Ishikawa (cell line): Measurements from ENCODE around the gene PEX3.

Experiments
- CREB1 ChIP-seq: IDR thresholded peaks from 2 replicates; pipeline ENCODE4 v1.6.1; 2012; ENCODE audit warnings: low read depth
- EP300 ChIP-seq: IDR thresholded peaks from 2 replicates; pipeline ENCODE4 v1.6.1; 2012; ENCODE audit warnings: borderline replicate concordance
- MAX ChIP-seq: IDR thresholded peaks from 2 replicates; pipeline ENCODE4 v1.6.1; 2012
- NFIC ChIP-seq: IDR thresholded peaks from 2 replicates; pipeline ENCODE4 v1.6.1; 2012
- RAD21 ChIP-seq: IDR thresholded peaks from 2 replicates; pipeline ENCODE4 v1.6.1; 2012; ENCODE audit warnings: low read depth
- REST ChIP-seq: IDR thresholded peaks from 2 replicates; pipeline ENCODE4 v1.6.1; 2012; ENCODE audit warnings: low read depth, mild to moderate bottlenecking
- TAF1 ChIP-seq: IDR thresholded peaks from 2 replicates; pipeline ENCODE4 v1.6.1; 2012; ENCODE audit warnings: low read depth, mild to moderate bottlenecking
- USF1 ChIP-seq: IDR thresholded peaks from 2 replicates; pipeline ENCODE4 v1.6.1; 2012

GRCh38 chr6:143536866-143537691 is 86.5 kb downstream of the PEX3 start:
- TF ChIP-seq RAD21 = no peak
- TF ChIP-seq EP300 = no peak
- TF ChIP-seq MAX = no peak
- TF ChIP-seq REST = no peak
- TF ChIP-seq TAF1 = no peak
- TF ChIP-seq USF1 = no peak
- TF ChIP-seq NFIC = no peak
- TF ChIP-seq CREB1 = no peak
